HCEC 1CT (cell line): Measurements from ENCODE around the gene KCP.
A peak's percentile ranks its signal among the peaks of the same experiment; 100 is the strongest.

ENCODE experiments used
- DNase-seq: peaks from one replicate; pipeline ENCODE4 v3.0.0-alpha.2; 2017

Gene KCP

GRCh38 chr7:128886391-128887168, 23.9 kb downstream of the KCP start:
- no peak for DNase-seq

- DNase-seq, result no peak
Observed at GRCh38 chr7:128885370-128886187, 24.9 kb downstream of the KCP start.

- no peak for DNase-seq
Observed at GRCh38 chr7:128884561-128885369, 25.7 kb downstream of the KCP start.

- peak; percentile 53 for DNase-seq
Observed at GRCh38 chr7:128883622-128884448, 26.7 kb downstream of the KCP start.

GRCh38 chr7:128882134-128882533, 28.4 kb downstream of the KCP start:
- DNase-seq, result no peak

- no peak for DNase-seq
Observed at GRCh38 chr7:128881458-128882125, 28.9 kb downstream of the KCP start.

- no peak for DNase-seq
Observed at GRCh38 chr7:128880791-128881457, 29.6 kb downstream of the KCP start.

GRCh38 chr7:128879939-128880746, 30.4 kb downstream of the KCP start:
- peak; percentile 55 for DNase-seq

GRCh38 chr7:128879461-128879938, 31.0 kb downstream of the KCP start:
- no peak for DNase-seq

- no peak for DNase-seq
Observed at GRCh38 chr7:128878226-128879105, 32.0 kb downstream of the KCP start.

- DNase-seq, result no peak
Observed at GRCh38 chr7:128877756-128878120, 32.8 kb downstream of the KCP start.

- DNase-seq, result no peak
Observed at GRCh38 chr7:128876978-128877755, 33.3 kb downstream of the KCP start.

- no peak for DNase-seq
Observed at GRCh38 chr7:128876586-128876977, 33.9 kb downstream of the KCP start.

GRCh38 chr7:128876127-128876526, 34.4 kb downstream of the KCP start:
- DNase-seq, result no peak

- no peak for DNase-seq
Observed at GRCh38 chr7:128875523-128875948, 35.0 kb downstream of the KCP start.

- no peak for DNase-seq
Observed at GRCh38 chr7:128874140-128875031, 36.1 kb downstream of the KCP start.

GRCh38 chr7:128873234-128873633, 37.3 kb downstream of the KCP start:
- DNase-seq, result no peak
